H54 (cell line): Measurements from ENCODE around the gene FBXL5.

Experiments
- DNase-seq: peaks from one replicate; pipeline ENCODE4 v3.0.0; 2011; ENCODE audit warnings: low spot score, mixed read lengths; ENCODE audit not compliant: insufficient read length
- FAIRE-seq: peaks from 3 replicates; lab custom pipeline; 2011; peaks lifted over from hg19 to GRCh38; lab: Jason Lieb, UNC
- POLR2A ChIP-seq: IDR thresholded peaks from 2 replicates; pipeline ENCODE4 v1.6.1; 2011; ENCODE audit warnings: low read depth, mild to moderate bottlenecking, low read length

Gene FBXL5

DNA sequence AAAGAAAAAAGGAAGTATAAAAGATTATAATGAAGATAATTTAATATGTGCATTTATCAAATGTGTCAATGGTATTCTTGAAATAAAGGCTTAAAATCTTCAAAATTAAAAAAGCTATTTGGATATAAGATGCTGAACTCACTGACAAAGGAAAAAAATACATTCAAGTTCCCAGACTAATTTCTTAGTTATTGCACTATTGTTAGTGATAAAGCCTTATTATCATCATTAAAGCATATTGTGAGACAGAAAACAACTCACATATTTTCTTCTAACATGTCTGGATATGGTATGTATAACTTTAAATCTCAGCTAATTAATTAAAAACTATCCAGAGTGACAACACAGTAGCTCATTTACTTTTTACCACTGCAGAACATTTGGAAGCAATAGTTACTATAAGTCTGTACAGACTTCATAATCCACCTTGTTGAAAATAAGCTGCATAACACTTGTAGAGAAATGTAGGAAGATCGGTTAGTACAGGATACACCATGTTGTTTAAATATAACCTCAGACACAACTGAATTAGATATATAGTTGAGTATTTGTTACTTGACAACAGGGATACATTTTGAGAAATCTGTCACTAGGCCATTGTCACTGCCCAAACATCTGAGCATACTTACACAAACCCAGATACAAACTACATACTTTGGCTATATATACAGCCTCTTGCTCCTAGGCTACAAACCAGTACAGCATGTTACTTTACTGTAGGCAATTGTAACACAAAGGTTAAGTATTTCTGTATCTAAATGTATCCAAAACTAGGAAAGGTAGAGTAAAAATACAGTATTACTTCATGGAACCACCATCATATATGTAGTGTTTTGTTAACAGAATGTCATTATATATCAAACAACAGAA, 13.6 kb upstream of the FBXL5 start:
- DNase-seq (no peak), FAIRE-seq (no peak)
- TF ChIP-seq POLR2A: no peak

DNA sequence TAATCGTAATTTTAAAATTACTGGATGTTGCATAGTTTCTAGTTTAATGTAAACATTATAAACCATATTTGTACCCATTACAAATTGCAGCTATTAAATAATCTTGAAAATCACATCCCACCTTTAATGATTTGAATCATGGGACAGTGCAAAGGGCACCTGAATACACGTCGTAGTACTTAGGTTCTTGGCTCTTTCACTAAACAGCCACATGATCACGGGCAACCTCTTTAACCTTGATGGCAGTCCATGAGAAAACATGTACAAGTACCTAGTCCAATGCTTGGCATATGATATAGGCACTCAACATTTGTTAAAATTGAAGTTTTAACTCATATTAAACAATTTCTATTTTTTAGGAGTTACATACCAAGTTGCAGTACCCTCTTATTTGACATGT, 11.8 kb upstream of the FBXL5 start:
- no peak for FAIRE-seq
- no peak for TF ChIP-seq POLR2A
- no peak for DNase-seq

DNA sequence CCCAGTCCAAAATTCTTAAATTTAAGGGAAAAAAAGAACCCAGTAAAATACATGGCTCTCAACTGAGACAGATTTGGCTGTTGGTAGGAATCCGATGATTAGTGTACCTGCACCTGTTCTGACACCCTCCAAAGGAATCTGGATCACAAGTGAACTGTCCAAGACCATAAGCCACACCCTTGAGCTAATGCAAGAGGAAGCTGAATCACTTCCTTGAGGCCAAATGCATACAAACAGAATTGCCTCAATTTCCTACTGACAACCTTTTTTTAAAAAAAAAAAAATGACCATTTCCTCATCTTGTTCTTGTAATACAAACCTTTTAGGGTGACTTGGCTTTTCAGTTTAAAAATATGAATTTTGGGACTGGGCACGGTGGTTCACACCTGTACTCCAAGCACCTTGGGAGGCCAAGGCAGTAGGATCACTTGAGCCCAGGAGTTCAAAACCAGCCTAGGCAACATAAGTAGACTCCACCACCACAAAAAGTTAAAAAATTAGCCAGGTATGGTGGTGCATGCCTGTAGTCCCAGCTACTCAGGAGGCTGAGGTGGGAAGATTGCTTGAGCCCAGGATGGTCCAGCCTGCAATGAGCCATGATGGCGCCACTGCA, 10.7 kb upstream of the FBXL5 start:
- FAIRE-seq (no peak), DNase-seq (no peak)
- no peak for TF ChIP-seq POLR2A

DNA sequence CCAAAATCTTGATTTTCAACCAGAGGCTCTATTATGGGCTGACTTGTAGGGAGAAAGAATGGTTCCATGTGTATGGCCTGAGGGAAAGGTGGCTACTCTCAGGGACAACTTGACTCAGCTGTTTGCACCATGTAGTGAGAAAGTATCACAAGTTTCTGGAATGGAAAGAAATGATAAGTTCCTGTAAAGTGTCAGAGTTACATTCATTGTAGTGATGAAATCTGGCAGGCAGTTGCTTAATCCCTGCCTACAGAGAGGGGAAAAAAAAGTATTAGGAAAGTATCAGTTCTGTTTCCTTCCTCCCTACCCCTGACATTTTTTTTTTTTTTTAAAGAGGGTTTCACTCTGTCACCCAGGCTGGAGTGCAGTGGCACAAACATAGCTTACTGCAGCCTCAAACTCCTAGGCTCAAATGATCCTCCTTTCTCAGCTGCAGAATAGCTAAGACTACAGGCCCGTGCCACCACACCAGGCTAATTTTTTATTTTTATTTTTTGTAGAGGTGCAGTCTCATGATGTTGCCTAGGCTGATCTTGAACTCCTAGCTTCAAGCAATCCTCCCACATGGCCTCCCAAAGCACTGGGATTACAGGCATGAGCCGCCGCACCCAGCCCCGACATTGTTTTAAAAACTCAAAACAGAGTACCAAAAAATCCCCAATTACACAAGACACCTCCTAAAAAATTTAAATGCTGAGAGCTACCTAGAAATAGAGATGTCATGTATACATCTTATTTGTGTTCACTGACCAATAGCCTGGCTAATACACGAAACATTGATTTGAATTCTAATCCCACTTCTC, 4.8 kb upstream of the FBXL5 start:
- DNase-seq (no peak), FAIRE-seq (no peak)
- no peak for TF ChIP-seq POLR2A

DNA sequence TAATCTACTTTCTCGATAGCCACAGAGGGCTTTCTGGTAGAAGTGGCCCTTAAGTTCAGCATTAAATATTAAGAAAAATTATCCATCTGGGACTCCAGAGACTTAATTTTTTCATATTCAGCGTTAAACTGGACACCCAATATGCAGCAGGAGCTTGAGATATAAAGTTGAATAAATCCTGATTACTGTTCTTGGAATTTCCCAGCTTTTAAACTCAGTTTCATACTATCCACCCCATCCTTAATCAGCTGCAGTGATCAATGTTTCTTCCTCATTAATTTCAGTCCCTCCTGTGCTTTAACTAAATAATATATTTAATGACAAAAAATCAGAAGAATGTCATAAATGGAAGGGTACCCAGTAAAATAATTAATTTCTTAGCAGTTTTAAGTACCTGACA, 3.6 kb upstream of the FBXL5 start:
- TF ChIP-seq POLR2A: no peak
- FAIRE-seq (no peak), DNase-seq (no peak)

GRCh38 chr4:15658136-15658770, 3.1 kb upstream of the FBXL5 start:
- FAIRE-seq: no peak
- no peak for TF ChIP-seq POLR2A
- no peak for DNase-seq

DNA sequence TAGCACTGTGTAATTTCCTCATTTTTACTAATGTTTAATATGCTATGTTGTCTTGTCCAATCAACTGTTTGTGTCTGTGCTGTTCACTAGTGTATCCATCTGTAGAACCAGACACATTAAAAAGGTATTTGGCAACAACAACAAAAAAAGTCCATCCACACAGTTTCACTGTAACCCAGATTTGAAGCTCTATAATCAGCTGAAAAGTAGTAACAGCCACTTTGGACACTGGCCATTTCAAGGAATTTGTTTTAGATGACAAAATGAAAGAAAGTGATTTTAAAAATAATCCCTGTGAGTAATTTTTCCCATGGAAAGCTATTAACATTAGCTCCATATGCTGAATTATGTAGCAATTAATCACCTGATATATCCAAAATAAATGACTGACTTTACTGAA, 2.2 kb upstream of the FBXL5 start:
- no peak for FAIRE-seq
- TF ChIP-seq POLR2A: no peak
- DNase-seq: no peak

DNA sequence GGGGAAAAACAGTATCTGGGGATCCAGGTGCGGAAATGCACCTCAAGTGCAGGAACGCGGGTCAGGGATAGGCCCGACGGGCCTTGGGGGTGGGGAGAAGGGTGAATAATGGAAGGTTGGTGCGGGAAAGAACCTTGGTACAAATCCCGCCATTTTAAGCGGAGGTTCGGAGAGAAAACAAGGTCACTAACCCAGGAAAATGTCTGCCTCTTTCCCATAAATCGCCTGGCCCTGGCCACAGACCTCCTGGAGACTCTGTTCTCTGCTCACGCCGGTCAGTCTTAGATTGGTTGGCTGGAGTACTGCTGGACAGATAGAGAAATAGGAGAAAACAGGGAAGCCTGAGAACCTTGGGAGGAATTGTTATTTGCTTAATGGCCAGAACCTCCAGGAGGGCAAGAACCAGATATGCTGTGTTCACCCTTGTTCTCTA, 897 bp upstream of the FBXL5 start:
- FAIRE-seq: no peak
- no peak for TF ChIP-seq POLR2A
- no peak for DNase-seq

- no peak for TF ChIP-seq POLR2A
- DNase-seq (peak; percentile 3), FAIRE-seq (no peak)
Measured at GRCh38 chr4:15654593-15655222, 449 bp downstream of the FBXL5 start.

- DNase-seq (no peak), FAIRE-seq (no peak)
Measured at GRCh38 chr4:15653864-15654592, 1.1 kb downstream of the FBXL5 start.

DNA sequence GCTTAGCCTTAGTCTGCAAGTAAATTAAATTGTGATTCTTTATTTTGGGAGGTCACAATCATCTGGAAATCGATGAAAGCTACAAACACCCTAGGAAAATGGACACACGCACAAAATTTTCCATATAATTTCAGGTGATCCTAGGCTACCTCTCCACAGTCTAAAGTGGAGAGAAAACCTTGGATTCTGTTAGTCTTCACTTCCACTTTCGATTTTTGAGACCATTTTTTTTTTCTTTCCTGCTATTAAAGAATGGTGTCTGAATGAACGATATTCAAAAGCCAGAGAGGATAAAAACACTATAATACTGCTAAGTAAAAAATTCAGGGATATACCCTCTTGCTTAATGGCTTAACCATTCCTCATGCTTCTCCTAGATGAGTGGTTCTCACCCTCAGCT, 1.7 kb downstream of the FBXL5 start:
- FAIRE-seq (no peak), DNase-seq (no peak)
- TF ChIP-seq POLR2A: no peak

More at GRCh38 chr4:15653864-15654592, 1.1 kb downstream of the FBXL5 start:
- TF ChIP-seq POLR2A: no peak

- no peak for FAIRE-seq
- no peak for DNase-seq
- TF ChIP-seq POLR2A: no peak
Measured at GRCh38 chr4:15652841-15653240, 2.3 kb downstream of the FBXL5 start.
